Upper lobe of left lung (tissue), 6 donors: Measurements from ENCODE around the gene CHCHD6. TPM values are rescaled to one million over a fixed set of nuclear protein-coding genes. Genes with fewer than 3 reads are reported as not detected.
A peak's percentile ranks its signal among the peaks of the same experiment; 100 is the strongest.
"Not testable (repeated sequence)": the region's sequence is repeated elsewhere in the genome, so short reads cannot be mapped to it uniquely, and the experiment has no call there.

Experiments used
- ATAC-seq, 2 donors: fragments of 200-7000 bp; cut with Tn5 transposase; one replicate each; pipeline ENCODE4 v1.9.1; 2022; ENCODE audit warnings: mild to moderate bottlenecking in 2 of 2, moderate library complexity in 2 of 2; ENCODE audit not compliant: low FRiP score in 2 of 2
- DNase-seq, 2 donors: peaks; one replicate each; pipeline ENCODE4 v3.0.0-alpha.2; 2019 to 2020
- H3K27ac ChIP-seq, 4 donors: fragments of 200-600 bp; sonication (generic); one replicate each; pipeline ENCODE4 v1.5.1; 2016 to 2019
- H3K27me3 ChIP-seq, 4 donors: fragments of 200-600 bp; sonication (generic); one replicate each; pipeline ENCODE4 v1.5.1; 2017 to 2019
- H3K36me3 ChIP-seq, 4 donors: fragments of 200-600 bp; sonication (generic); one replicate each; pipeline ENCODE4 v1.5.1; 2016 to 2019
- H3K4me1 ChIP-seq, 4 donors: fragments of 200-600 bp; sonication (generic); one replicate each; pipeline ENCODE4 v1.5.1; 2018 to 2019
- H3K4me3 ChIP-seq, 4 donors: fragments of 200-600 bp; sonication (generic); one replicate each; pipeline ENCODE4 v1.5.1; 2017 to 2019; ENCODE audit warnings: mild to moderate bottlenecking in 2 of 4, moderate library complexity in 1 of 4
- H3K9me3 ChIP-seq, 4 donors: fragments of 200-600 bp; sonication (generic); one replicate each; pipeline ENCODE4 v1.5.1; 2018 to 2019
- EP300 ChIP-seq, 4 donors: sonication (generic); formaldehyde crosslinking; IDR thresholded peaks; one replicate each; pipeline ENCODE4 v1.5.1; 2017; ENCODE audit warnings: antibody characterized with exemption in 4 of 4, control low read depth in 2 of 4
- POLR2A ChIP-seq, 4 donors: fragments of 450-650 bp; IDR thresholded peaks; one replicate each; pipeline ENCODE4 v1.5.1; 2016 to 2017; ENCODE audit warnings: antibody characterized with exemption in 4 of 4, mild to moderate bottlenecking in 2 of 4
- POLR2AphosphoS5 ChIP-seq, 2 donors: sonication (generic); formaldehyde crosslinking; IDR thresholded peaks; one replicate each; pipeline ENCODE4 v1.5.1; 2017; ENCODE audit warnings: antibody characterized with exemption in 2 of 2
- WGBS, 2 donors: methylation state at CpG; one replicate each; pipeline ENCODE4 v1.1.5; 2017 to 2018; 5-methylcytosine and 5-hydroxymethylcytosine counted together
- total RNA-seq, 6 donors: library from RNA; depleted of rRNA in 4 of 6; stranded (reverse); fragments of >200 nt in 4 of 6; gene quantifications; one replicate each; pipeline versions ENCODE4 v1.1.0 to v1.2.1, GENCODE V29; 2016 to 2021
- TF ChIP-seq, protein P1 (sequence below), 6 experiments: fragments of 450-650 bp in 4 of 6; fragments of 200-600 bp in 2 of 6; sonication (generic) in 2 of 6; IDR thresholded peaks; one replicate each; pipeline ENCODE4 v1.5.1; 2016 to 2019; ENCODE audit warnings: antibody characterized with exemption in 6 of 6
- donor health status: DM: no; HTN: no; CAD: no; lungs with moderate emphysema.
- donor health status: DM: no; HTN: yes; CAD: no; lungs with severe emphysema.

The CHCHD6 gene
- total RNA-seq, 6 donors from 2014 or later = 16.6 to 35.6 (median 21.8) TPM

DNA sequence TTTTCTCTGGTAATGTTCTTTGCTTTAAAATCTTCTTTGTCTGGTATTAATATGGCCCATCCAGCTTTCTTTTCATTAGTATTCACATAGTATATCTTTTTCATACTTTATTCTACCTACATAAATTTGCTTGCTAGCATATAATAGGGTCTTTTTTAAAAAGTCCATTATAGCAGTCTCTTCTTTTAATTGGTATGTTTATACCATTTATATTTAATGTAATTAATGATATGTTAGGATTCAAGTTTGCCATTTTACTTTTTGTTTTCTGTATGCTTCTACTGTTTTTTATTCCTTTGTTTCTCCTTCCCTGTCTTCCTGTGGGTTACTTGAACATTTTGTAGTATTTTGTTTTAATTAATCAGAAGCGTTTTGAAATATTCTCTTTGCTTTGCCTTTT, 89.0 kb downstream of the CHCHD6 start:
- H3K27me3 ChIP-seq = no peaks in the 10 kb centered on the region
- WGBS, 2 donors = 93 to 100% methylated on average over 1 of the region's 1 CpG
- no peaks in the 10 kb centered on the region for H3K4me1 ChIP-seq
- no peaks in the 10 kb centered on the region for H3K36me3 ChIP-seq
- H3K9me3 ChIP-seq = peaks cover 0 to 8% (median 0%) of the 10 kb centered on the region in 4 donors
- no peak for TF ChIP-seq EP300 (IDR thresholded peaks at IDR 0.05)
- no peak overlapping the region for H3K4me3 ChIP-seq
- DNase-seq = no peak
- ATAC-seq = no peak
- H3K27ac ChIP-seq = no peak overlapping the region

DNA sequence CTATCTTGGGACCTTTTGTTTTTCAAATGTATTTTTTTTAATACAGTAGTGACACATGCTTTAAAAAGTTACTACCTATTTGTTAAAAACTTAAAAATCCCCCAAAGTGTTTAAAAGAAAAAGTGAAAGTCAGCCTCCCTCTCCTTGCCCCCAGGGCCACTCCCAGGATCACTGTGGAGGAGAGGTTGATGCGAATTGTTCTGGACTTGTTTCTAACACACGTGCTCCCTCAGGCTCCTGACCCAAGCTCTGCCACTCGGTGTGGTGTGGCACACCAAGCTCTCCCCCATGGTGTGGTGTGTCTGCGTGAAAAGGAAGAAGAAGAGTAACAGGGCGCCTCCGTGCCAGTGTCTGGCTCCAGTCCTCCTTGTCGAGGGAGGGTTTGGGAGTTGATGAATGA, 93.5 kb downstream of the CHCHD6 start:
- 91% methylated on average over 5 to 7 of the region's 7 CpGs for WGBS, 2 donors
- H3K36me3 ChIP-seq = no peaks in the 10 kb centered on the region
- TF ChIP-seq, protein P1, sequence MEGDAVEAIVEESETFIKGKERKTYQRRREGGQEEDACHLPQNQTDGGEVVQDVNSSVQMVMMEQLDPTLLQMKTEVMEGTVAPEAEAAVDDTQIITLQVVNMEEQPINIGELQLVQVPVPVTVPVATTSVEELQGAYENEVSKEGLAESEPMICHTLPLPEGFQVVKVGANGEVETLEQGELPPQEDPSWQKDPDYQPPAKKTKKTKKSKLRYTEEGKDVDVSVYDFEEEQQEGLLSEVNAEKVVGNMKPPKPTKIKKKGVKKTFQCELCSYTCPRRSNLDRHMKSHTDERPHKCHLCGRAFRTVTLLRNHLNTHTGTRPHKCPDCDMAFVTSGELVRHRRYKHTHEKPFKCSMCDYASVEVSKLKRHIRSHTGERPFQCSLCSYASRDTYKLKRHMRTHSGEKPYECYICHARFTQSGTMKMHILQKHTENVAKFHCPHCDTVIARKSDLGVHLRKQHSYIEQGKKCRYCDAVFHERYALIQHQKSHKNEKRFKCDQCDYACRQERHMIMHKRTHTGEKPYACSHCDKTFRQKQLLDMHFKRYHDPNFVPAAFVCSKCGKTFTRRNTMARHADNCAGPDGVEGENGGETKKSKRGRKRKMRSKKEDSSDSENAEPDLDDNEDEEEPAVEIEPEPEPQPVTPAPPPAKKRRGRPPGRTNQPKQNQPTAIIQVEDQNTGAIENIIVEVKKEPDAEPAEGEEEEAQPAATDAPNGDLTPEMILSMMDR (IDR thresholded peaks at IDR 0.05) = no peak
- TF ChIP-seq POLR2AphosphoS5 (IDR thresholded peaks at IDR 0.05) (no peak), POLR2A (IDR thresholded peaks at IDR 0.05) (no peak), EP300 (IDR thresholded peaks at IDR 0.05) (no peak)
- ATAC-seq = no peak
- H3K27me3 ChIP-seq = no peaks in the 10 kb centered on the region
- H3K4me1 ChIP-seq = no peaks in the 10 kb centered on the region
- DNase-seq = no peak
- H3K9me3 ChIP-seq = peaks cover 0 to 8% (median 0%) of the 10 kb centered on the region in 4 donors
- H3K4me3 ChIP-seq = no peak overlapping the region
- no peak overlapping the region for H3K27ac ChIP-seq

GRCh38 chr3:126798521-126798920, 94.5 kb downstream of the CHCHD6 start:
- Histone ChIP-seq H3K36me3 (no peaks in the 10 kb centered on the region), H3K4me3 (no peak overlapping the region), H3K9me3 (no peaks in the 10 kb centered on the region), H3K4me1 (no peaks in the 10 kb centered on the region), H3K27ac (no peak overlapping the region), H3K27me3 (no peaks in the 10 kb centered on the region)
- WGBS, 2 donors = 91 to 99% methylated on average over 9 of the region's 9 CpGs
- TF ChIP-seq POLR2A (IDR thresholded peaks at IDR 0.05) (no peak), EP300 (IDR thresholded peaks at IDR 0.05) (no peak), POLR2AphosphoS5 (IDR thresholded peaks at IDR 0.05) (no peak)
- TF ChIP-seq, protein P1 (IDR thresholded peaks at IDR 0.05) = no peak
- DNase-seq (peak in 1 of 2 donors; percentile 5), ATAC-seq (peak in 1 of 2 donors; percentile 22)

DNA sequence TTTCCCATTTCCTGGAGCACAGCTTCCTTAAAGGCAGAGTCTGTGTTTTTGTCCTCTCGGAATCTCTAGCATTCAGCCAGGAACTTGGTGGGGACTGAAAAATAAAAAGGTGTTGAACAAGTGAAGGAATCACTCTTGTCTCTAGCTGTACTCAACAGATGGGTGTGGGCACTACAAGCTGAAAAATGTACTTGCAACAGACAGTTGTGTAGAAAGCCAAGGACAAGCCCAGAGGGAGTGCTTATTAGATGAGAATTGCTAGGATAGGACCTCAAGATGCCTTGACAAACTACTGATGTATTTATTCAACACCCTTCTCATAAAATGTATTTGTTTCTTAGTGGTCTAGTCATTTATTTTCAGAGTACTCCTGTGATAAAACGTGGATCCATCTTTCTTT, 95.1 kb downstream of the CHCHD6 start:
- 74 to 82% methylated on average over 2 of the region's 2 CpGs for WGBS, 2 donors
- no peak for TF ChIP-seq POLR2A (IDR thresholded peaks at IDR 0.05)
- TF ChIP-seq, protein P1 (IDR thresholded peaks at IDR 0.05) = no peak
- TF ChIP-seq EP300 (IDR thresholded peaks at IDR 0.05) = no peak
- TF ChIP-seq POLR2AphosphoS5 (IDR thresholded peaks at IDR 0.05) = no peak
- Histone ChIP-seq H3K9me3 (no peaks in the 10 kb centered on the region), H3K4me3 (no peak overlapping the region), H3K4me1 (no peaks in the 10 kb centered on the region), H3K27me3 (no peaks in the 10 kb centered on the region), H3K36me3 (no peaks in the 10 kb centered on the region), H3K27ac (no peak overlapping the region)
- no peak for ATAC-seq
- DNase-seq = no peak

DNA sequence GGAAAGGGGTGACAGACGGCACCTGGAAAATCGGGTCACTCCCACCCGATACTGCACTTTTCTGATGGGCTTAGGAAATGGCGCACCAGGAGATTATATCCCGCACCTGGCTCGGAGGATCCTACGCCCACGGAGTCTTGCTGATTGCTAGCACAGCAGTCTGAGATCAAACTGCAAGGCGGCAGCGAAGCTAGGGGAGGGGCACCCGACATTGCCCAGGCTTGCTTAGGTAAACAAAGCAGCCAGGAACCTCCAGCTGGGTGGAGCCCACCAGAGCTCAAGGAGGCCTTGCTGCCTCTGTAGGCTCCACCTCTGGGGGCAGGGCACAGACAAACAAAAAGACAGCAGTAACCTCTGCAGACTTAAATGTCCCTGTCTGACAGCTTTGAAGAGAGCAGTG, 97.3 kb downstream of the CHCHD6 start:
- not testable (repeated sequence) for H3K4me3 ChIP-seq, H3K27ac ChIP-seq, H3K9me3 ChIP-seq, H3K36me3 ChIP-seq, H3K27me3 ChIP-seq, H3K4me1 ChIP-seq, ATAC-seq, DNase-seq
- WGBS, 2 donors = 92 to 95% methylated on average over 11 of the region's 11 CpGs

DNA sequence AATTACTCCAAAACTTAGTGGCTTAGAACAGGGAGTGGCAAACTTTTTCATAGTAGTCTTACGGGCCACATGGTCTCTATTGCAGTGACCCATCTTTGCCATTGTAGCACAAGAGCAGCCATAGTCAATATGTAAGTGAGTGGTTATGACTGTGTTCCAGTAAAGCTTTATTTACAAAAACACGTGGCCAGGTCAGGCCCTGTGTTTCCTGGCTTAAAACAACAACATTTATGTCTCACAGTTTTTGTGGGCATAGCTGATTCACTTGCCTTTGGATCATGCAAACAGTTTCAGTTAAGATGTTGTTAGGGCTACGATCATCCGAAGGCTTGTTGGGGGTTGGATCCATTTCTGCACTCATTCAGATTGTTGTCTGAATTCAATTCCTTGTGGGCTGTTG, 103.8 kb downstream of the CHCHD6 start:
- Histone ChIP-seq H3K27me3 (no peaks in the 10 kb centered on the region), H3K9me3 (no peaks in the 10 kb centered on the region), H3K4me3 (no peak overlapping the region), H3K4me1 (no peaks in the 10 kb centered on the region), H3K27ac (no peak overlapping the region), H3K36me3 (no peaks in the 10 kb centered on the region)
- no peak for DNase-seq
- WGBS, 2 donors = 84 to 88% methylated on average over 4 of the region's 4 CpGs
- no peak for ATAC-seq
- TF ChIP-seq, protein P1 (IDR thresholded peaks at IDR 0.05) = no peak
- no peak for TF ChIP-seq POLR2A (IDR thresholded peaks at IDR 0.05)
- TF ChIP-seq EP300 (IDR thresholded peaks at IDR 0.05) = no peak
- TF ChIP-seq POLR2AphosphoS5 (IDR thresholded peaks at IDR 0.05) = no peak
